Epidermal melanocyte (primary cell): Measurements from ENCODE around the gene THYN1.

Source experiments
- DNase-seq: peaks from one replicate; pipeline ENCODE4 v3.0.0; 2011; ENCODE audit warnings: low spot score; ENCODE audit not compliant: insufficient read length

Gene THYN1

DNA sequence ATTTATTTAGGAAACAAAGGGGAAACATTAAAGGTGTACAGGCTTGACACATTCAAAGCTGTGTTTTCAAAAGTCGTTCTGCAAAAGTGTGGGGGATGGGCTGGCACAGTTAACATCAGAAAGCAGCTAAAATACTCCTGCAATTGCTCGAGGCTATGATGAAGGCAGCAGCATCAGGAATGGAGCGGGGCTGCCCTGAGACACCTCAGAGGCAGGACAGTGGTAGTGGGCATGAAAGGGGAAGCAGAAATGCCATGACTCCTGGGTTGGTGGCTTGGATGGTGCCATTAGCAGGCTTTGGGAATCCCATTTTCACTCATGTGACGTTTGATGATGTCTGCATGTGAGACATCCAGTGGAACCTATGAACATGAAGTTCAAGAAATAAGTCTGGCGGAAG, 30.0 kb downstream of the THYN1 start:
- no peak for DNase-seq

DNA sequence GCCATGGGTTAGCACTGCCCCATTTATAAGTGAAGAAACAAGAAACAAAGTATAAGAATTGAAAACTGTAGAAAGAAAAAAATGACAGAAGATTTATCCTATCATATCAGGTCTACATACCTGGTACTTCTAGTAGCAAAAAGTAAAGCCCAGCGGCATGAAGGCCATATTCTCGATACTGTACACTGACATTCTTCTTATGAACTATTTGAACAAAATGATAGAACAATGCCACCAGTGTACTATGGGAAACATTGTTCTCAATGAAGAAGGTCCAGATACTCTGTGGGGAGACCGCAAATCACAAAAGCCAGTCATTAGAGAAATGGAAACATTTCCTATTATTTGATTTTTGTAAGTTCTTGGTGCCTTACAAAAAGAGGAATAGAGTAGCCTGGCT, 36.3 kb downstream of the THYN1 start:
- DNase-seq = no peak

DNA sequence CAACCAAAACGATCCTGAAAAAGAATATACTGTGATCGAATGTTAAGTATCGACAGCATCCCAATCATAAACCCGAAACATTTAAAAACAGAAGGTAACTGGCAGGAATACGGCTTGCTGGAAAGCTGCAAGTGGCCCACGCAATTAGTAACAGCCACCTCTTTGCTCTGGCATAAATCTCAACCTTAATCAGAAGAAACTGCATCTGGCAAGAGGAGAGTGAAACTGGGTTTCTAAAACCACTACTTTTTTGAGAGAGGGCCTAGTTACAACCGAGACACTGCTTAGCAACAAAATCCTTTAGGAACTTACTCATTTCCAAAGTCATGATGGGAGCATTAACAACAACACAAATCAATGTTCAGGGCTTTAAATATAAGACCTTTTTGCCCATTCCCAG, 37.3 kb downstream of the THYN1 start:
- no peak for DNase-seq

DNA sequence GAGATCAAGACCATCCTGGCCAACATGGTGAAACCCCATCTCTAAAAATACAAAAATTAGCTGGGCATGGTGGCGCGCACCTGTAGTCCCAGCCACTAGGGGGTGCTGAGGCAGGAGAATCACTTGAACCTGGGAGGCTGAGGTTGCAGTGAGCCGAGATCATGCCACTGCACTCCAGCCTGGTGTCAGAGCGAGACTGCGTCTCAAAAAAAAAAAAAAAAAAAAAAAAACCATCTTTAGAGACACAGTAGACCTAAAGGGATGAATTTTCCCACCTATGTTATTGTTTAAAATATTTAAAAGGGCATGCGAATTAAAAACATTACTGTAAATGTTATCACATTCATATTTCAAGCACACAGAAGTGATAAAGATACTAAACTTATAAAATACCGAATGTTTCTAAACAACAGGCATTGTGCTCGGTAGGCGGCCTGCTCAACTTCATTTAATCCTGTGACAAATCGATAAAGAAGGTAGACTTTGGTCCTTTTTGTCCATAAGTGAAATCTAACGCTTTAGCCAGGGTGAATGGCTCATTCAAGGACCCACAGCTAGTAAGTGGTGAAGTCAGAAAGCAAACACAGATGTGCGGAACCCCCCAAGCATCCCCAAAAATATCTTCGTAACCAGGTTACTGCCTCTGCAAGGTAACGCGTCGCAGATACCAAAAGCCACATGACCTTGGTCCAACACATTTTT, 45.5 kb downstream of the THYN1 start:
- DNase-seq = no peak

DNA sequence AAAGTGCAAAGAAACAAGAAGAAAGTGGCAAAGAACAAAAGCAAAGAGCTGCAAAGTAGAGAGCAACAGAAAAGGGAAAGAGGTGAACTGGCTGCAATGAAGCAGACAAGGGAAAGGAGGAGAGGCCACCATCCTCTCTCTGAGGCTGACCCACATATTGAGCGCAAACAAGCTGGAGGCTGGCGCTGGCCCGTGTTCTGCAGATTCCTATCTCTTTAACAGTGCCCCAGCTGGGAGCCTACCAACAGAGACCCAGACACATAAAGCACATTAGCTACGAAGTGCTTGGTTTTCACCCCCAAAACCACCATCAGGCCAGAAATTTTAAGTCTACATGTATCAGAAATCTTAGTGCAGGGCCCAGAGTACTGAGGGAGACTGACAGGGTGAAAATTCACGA, 47.0 kb downstream of the THYN1 start:
- no peak for DNase-seq

DNA sequence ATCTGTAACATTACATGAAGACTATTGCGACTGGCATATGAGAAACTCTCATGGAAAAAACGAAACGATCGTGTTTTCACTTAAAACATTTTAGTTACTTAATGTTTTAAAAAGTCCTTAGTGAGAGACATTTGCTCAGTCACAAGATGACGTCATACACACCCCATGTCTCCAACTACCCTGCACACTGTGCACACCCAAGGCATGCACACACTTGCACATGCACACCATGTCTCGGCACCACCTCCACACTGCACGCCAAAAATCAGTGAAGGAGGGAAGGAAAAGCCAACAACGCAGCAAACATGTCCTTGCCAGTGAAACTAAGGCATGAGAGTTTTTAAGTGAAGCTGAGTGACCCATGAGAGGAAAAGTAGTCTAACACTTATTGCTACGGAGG, 47.4 kb downstream of the THYN1 start:
- no peak for DNase-seq

DNA sequence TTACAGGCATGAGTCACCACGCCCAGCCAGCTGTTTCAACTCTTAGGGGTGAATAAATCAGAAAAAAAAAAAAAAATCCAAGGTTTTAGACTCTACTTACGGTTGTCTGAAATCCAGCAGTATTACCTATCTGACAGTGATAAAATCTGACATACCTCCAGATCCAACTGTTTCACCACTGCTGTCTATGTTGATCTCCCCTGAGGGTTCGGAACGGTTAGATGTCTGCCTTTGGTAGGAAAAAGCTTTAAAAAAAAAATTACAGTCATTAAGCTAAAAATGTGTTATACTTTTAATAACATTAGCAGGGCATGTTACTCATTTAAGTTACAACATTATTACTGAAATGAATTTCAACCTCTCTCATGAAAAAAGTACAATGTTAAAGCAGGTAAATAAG, 50.5 kb downstream of the THYN1 start:
- no peak for DNase-seq

DNA sequence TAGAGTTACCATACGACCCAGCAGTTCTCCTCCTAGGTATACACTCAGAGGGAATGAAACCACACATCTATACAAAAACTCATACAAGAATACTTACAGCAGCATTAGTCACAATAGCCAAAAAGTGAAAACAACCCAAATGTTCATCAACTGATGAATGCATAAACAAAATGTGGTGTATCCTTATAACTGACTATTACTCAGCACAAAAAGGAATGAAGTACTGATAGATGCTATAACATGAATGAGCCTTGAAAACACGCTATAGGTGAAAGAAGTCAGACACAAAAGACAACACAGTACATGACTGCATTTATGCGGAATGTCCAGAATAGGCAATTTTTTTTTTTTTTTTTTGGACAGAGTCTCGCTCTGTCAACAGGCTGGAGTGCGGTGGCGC, 52.5 kb downstream of the THYN1 start:
- DNase-seq = no peak

DNA sequence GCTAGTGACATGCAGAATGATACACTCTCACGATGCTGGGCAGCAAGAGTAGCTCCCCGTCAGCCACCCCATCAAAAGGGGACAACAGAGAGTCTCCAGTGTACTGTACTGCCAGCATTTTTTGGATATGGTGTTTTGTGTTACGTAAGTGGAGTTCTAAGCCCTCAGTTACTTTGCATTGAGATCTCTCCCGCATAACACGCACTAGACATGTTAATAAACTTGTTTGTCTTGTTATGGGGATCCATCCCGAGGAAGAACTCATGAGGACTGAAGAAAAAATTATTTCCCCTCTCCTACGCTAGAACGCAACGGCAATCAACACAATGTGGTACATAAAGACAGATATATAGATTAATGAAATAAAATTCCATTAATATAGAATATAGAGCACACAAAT, 53.6 kb downstream of the THYN1 start:
- DNase-seq = no peak
